NCI-H146 (cell line): ENCODE results near the gene ADI1.

Source experiments
- DNase-seq: peaks from one replicate; lab custom pipeline; 2025; lab: John Stamatoyannopoulos, UW

The ADI1 gene

GRCh38 chr2:3519255-3520205, at the start of gene ADI1:
Gene ADI1, minus strand, starts transcription at chr2:3519531. Its CDS starts 44 bp downstream, at chr2:3519487.
- peak; percentile 81 for DNase-seq

- no peak for DNase-seq
Measured at GRCh38 chr2:3566806-3567205, 47.5 kb upstream of the ADI1 start.

GRCh38 chr2:3565117-3565516, 45.8 kb upstream of the ADI1 start:
- DNase-seq, result no peak

GRCh38 chr2:3563521-3563976, 44.2 kb upstream of the ADI1 start:
- DNase-seq, result no peak

- peak; percentile 99 for DNase-seq
Measured at GRCh38 chr2:3558205-3559014, 39.1 kb upstream of the ADI1 start, which contains the start of gene RNASEH1. Gene RNASEH1, minus strand, starts transcription at chr2:3558333. Its CDS starts 73 bp downstream, at chr2:3558260.

- peak; percentile 68 for DNase-seq
Measured at GRCh38 chr2:3557639-3558204, 38.4 kb upstream of the ADI1 start.

GRCh38 chr2:3553946-3554345, 34.6 kb upstream of the ADI1 start:
- no peak for DNase-seq

- no peak for DNase-seq
Measured at GRCh38 chr2:3547915-3548314, 28.6 kb upstream of the ADI1 start.

- no peak for DNase-seq
Measured at GRCh38 chr2:3545788-3546478, 26.6 kb upstream of the ADI1 start.

GRCh38 chr2:3543023-3543683, 23.8 kb upstream of the ADI1 start:
- DNase-seq, result no peak

GRCh38 chr2:3542107-3542506, 22.8 kb upstream of the ADI1 start:
- DNase-seq, result no peak

GRCh38 chr2:3539836-3540235, 20.5 kb upstream of the ADI1 start:
- no peak for DNase-seq

- DNase-seq, result no peak
Measured at GRCh38 chr2:3536682-3537632, 17.6 kb upstream of the ADI1 start.

GRCh38 chr2:3535794-3536681, 16.7 kb upstream of the ADI1 start:
- no peak for DNase-seq

GRCh38 chr2:3535467-3535793, 16.1 kb upstream of the ADI1 start:
- no peak for DNase-seq

GRCh38 chr2:3534251-3534814, 15.0 kb upstream of the ADI1 start:
- DNase-seq, result no peak

- DNase-seq, result no peak
Measured at GRCh38 chr2:3533836-3534235, 14.5 kb upstream of the ADI1 start.

- DNase-seq, result no peak
Measured at GRCh38 chr2:3532941-3533340, 13.6 kb upstream of the ADI1 start.
